IMR-90 (cell line): Measurements from ENCODE around the gene PHIP. TPM values are rescaled to one million over a fixed set of nuclear protein-coding genes. Genes with fewer than 3 reads are reported as not detected.

Experiments
- ATAC-seq: fragments of 200-7000 bp; cut with Tn5 transposase; 2 replicates; pipeline ENCODE4 v1.9.1; 2020; ENCODE audit warnings: low read depth, mild to moderate bottlenecking, moderate library complexity
- BruUV-seq: library from RNA; stranded (reverse); fragments of 400-500 nt; replicated peaks from 2 replicates; lab custom pipeline; 2021; lab: Mats Ljungman, UMichigan
- CTCF ChIA-PET: fragments of 300-600 bp; formaldehyde crosslinking; extraction: SDS; loops from one replicate; lab custom pipeline; 2021; ENCODE audit warnings: antibody characterized with exemption; lab: Yijun Ruan, JAX
- POLR2A ChIA-PET: fragments of 300-600 bp; sonication (Branson Sonifier 250); formaldehyde crosslinking; loops from one replicate; lab custom pipeline; 2022; ENCODE audit warnings: antibody characterized with exemption; ENCODE audit not compliant: unreplicated experiment; lab: Charles Lee
- DNase-seq: peaks from one replicate; pipeline ENCODE4 v3.0.0; 2013
- H2AFZ ChIP-seq: replicated peaks from 2 replicates; pipeline ENCODE3; 2013; ENCODE audit warnings: low read length, mild to moderate bottlenecking; ENCODE audit not compliant: poor library complexity
- H2AK5ac ChIP-seq: 2 replicates; pipeline ENCODE4 v1.6.1; 2013; ENCODE audit warnings: low read depth, low read length, inconsistent platforms
- H2AK9ac ChIP-seq: replicated peaks from 2 replicates; pipeline ENCODE3; 2013; ENCODE audit warnings: mild to moderate bottlenecking, low read depth, low read length, moderate library complexity; ENCODE audit not compliant: poor library complexity
- H2BK120ac ChIP-seq: 2 replicates; pipeline ENCODE4 v1.6.1; 2013; ENCODE audit warnings: low read depth, low read length, inconsistent platforms
- H2BK15ac ChIP-seq: 3 replicates; pipeline ENCODE4 v1.6.1; 2013; ENCODE audit warnings: low read depth, low read length, inconsistent platforms
- H2BK20ac ChIP-seq: 2 replicates; pipeline ENCODE4 v1.6.1; 2013; ENCODE audit warnings: low read depth, mild to moderate bottlenecking, inconsistent platforms, low read length, moderate library complexity
- H2BK5ac ChIP-seq: 2 replicates; pipeline ENCODE4 v1.6.1; 2013; ENCODE audit warnings: mild to moderate bottlenecking, low read depth, low read length, inconsistent platforms; ENCODE audit not compliant: poor library complexity, severe bottlenecking
- H3K14ac ChIP-seq: replicated peaks from 2 replicates; pipeline ENCODE4 v1.6.1; 2013; ENCODE audit warnings: low read depth, low read length, inconsistent platforms
- H3K18ac ChIP-seq: 2 replicates; pipeline ENCODE4 v1.6.1; 2013; ENCODE audit warnings: low read depth, low read length, control low read depth
- H3K23ac ChIP-seq: 2 replicates; pipeline ENCODE4 v1.6.1; 2013; ENCODE audit warnings: low read depth, low read length, inconsistent platforms
- H3K27ac ChIP-seq: 2 replicates; pipeline ENCODE4 v1.5.1; 2013; ENCODE audit warnings: mild to moderate bottlenecking, control low read depth, low read length; ENCODE audit not compliant: insufficient read depth
- H3K27me3 ChIP-seq: 2 replicates; pipeline ENCODE4 v1.6.1; 2013; ENCODE audit warnings: low read length; ENCODE audit not compliant: control insufficient read depth, insufficient read depth
- H3K36me3 ChIP-seq: 2 replicates; pipeline ENCODE4 v1.6.1; 2013; ENCODE audit warnings: low read length, mixed read lengths; ENCODE audit not compliant: control insufficient read depth, insufficient read depth
- H3K4ac ChIP-seq: 2 replicates; pipeline ENCODE4 v1.6.1; 2013; ENCODE audit warnings: low read depth, low read length, inconsistent platforms
- H3K4me1 ChIP-seq: 2 replicates; pipeline ENCODE4 v1.6.1; 2013; ENCODE audit warnings: low read length, mixed read lengths; ENCODE audit not compliant: control insufficient read depth, insufficient read depth
- H3K4me2 ChIP-seq: 2 replicates; pipeline ENCODE4 v1.6.1; 2013; ENCODE audit warnings: low read depth, mild to moderate bottlenecking, control low read depth, low read length, moderate library complexity
- H3K4me3 ChIP-seq: 2 replicates; pipeline ENCODE4 v1.5.1; 2013; ENCODE audit warnings: low read depth, mild to moderate bottlenecking, control low read depth, low read length, moderate library complexity; ENCODE audit not compliant: insufficient read depth
- H3K56ac ChIP-seq: 2 replicates; pipeline ENCODE4 v1.6.1; 2013; ENCODE audit warnings: low read length, inconsistent platforms; ENCODE audit not compliant: insufficient read depth; ENCODE audit errors: extremely low read depth
- H3K79me1 ChIP-seq, 2 experiments: 2 replicates each; pipeline ENCODE4 v1.6.1; 2013; ENCODE audit warnings: low read length in 2 of 2, inconsistent platforms in 1 of 2, low read depth in 1 of 2
- H3K9ac ChIP-seq: 2 replicates; pipeline ENCODE4 v1.6.1; 2013; ENCODE audit warnings: low read depth, low read length, control low read depth
- H3K9me1 ChIP-seq: 2 replicates; pipeline ENCODE4 v1.6.1; 2013; ENCODE audit warnings: low read length, inconsistent platforms; ENCODE audit not compliant: insufficient read depth
- H3K9me3 ChIP-seq: 2 replicates; pipeline ENCODE4 v1.6.1; 2013; ENCODE audit warnings: low read length; ENCODE audit not compliant: control insufficient read depth, insufficient read depth
- H4K20me1 ChIP-seq: 2 replicates; pipeline ENCODE4 v1.6.1; 2013; ENCODE audit warnings: low read length, inconsistent platforms; ENCODE audit not compliant: insufficient read depth
- H4K5ac ChIP-seq: 2 replicates; pipeline ENCODE4 v1.6.1; 2013; ENCODE audit warnings: mild to moderate bottlenecking, low read depth, low read length, control low read depth
- H4K8ac ChIP-seq, 2 experiments: 2 replicates each; pipeline ENCODE4 v1.6.1; 2013; ENCODE audit warnings: low read depth in 2 of 2, low read length in 2 of 2, control low read depth in 1 of 2, inconsistent platforms in 1 of 2
- H4K91ac ChIP-seq: 2 replicates; pipeline ENCODE4 v1.6.1; 2013; ENCODE audit warnings: low read depth, low read length, inconsistent platforms; ENCODE audit not compliant: insufficient read depth
- BHLHE40 ChIP-seq: fragments of 150-350 bp; IDR thresholded peaks from 2 replicates; pipeline ENCODE4 v1.6.1; 2016; ENCODE audit warnings: mild to moderate bottlenecking, low read depth, low read length
- MAFK ChIP-seq: IDR thresholded peaks from 2 replicates; pipeline ENCODE4 v1.6.1; 2012; ENCODE audit warnings: low read depth, low read length, improper control_type of control experiment
- POLR2A ChIP-seq: IDR thresholded peaks from 2 replicates; pipeline ENCODE4 v1.6.1; 2012; ENCODE audit warnings: mild to moderate bottlenecking, low read depth, low read length
- RCOR1 ChIP-seq: IDR thresholded peaks from 2 replicates; pipeline ENCODE4 v1.6.1; 2012; ENCODE audit warnings: mild to moderate bottlenecking, low read length, improper control_type of control experiment; ENCODE audit not compliant: insufficient replicate concordance
- RFX5 ChIP-seq: IDR thresholded peaks from 2 replicates; pipeline ENCODE4 v1.8.0; 2012; ENCODE audit warnings: low read depth, mild to moderate bottlenecking, low read length, moderate library complexity
- SMC3 ChIP-seq: fragments of 150-350 bp; IDR thresholded peaks from 2 replicates; pipeline ENCODE4 v1.6.1; 2016; ENCODE audit warnings: low read depth, mild to moderate bottlenecking, antibody characterized with exemption, low read length, moderate library complexity
- WGBS, 2 experiments: methylation state at CpG; one replicate each; pipeline versions ENCODE4 v1.1.5 to v1.1.7; 2013; ENCODE audit warnings: missing lambda C conversion rate in 2 of 2; ENCODE audit not compliant: insufficient read length in 1 of 2; ENCODE audit errors: extremely low coverage in 2 of 2; 5-methylcytosine and 5-hydroxymethylcytosine counted together
- dilution Hi-C: fragments of 300-500 bp; cut with HindIII; formaldehyde crosslinking; loops from one replicate; pipeline ENCODE4 v1.14.3; 2018; ENCODE audit warnings: low sequenced_read_pairs; ENCODE audit not compliant: unreplicated experiment
- in situ Hi-C: fragments of 300-500 bp; cut with MboI; formaldehyde crosslinking; loops from 3 replicates; pipeline ENCODE4 v1.14.3; 2019; ENCODE audit warnings: low sequenced_read_pairs, inconsistent platforms, mixed read lengths
- intact Hi-C: fragments of 100-400 bp; cut with micrococcal nuclease; formaldehyde crosslinking; loops from 2 replicates; pipeline ENCODE4 v1.10.0; 2022
- polyA plus RNA-seq, 3 experiments: library from polyadenylated mRNA; depleted of rRNA; stranded (reverse); fragments of >200 nt; gene quantifications; 2 replicates each; pipeline ENCODE4 v1.2.3, GENCODE V29; 2012; ENCODE audit warnings: low replicate concordance in 1 of 3
- total RNA-seq: library from RNA; depleted of rRNA; stranded (reverse); fragments of >200 nt; gene quantifications from 2 replicates; pipeline ENCODE4 v1.2.3, GENCODE V29; 2012
- TF ChIP-seq, protein P1 (sequence below): conservative IDR thresholded peaks from 2 replicates; pipeline ENCODE4 v1.5.1; 2012; ENCODE audit warnings: mild to moderate bottlenecking, low read depth, low read length, improper control_type of control experiment
- TF ChIP-seq, protein P2 (sequence below): fragments of 150-350 bp; IDR thresholded peaks from 2 replicates; pipeline ENCODE4 v1.6.1; 2017; ENCODE audit warnings: mild to moderate bottlenecking, antibody characterized with exemption, low read length, low read depth
- TF ChIP-seq, protein P3 (sequence below): fragments of 150-350 bp; IDR thresholded peaks from 2 replicates; pipeline ENCODE4 v1.6.1; 2016; ENCODE audit warnings: low read depth, mild to moderate bottlenecking, low read length, moderate library complexity, borderline replicate concordance

The PHIP gene
- total and polyA plus RNA-seq, 2 of the 4 experiments (the other 2 are of a cell fraction): 3.4 to 20.4 TPM

DNA sequence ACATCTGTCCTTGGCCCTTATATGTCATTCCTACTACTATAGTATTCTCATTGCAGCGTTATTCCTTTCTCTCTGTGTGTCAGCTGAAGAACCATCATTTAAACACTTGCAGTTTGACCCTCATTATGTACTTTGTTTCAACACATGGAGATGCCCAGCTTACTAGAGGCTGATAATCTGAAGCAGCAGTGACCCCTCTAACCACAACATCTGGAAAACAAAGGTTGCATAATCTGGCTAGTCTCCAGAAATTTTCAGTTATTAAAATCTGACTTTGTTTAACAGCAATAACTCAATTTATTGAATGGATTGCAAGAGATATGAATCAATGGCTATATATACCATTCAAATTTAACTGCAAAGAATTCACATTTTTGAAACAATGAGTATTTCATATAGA lies 6.6 kb upstream of the PHIP start:
- TF ChIP-seq SMC3: no peak
- no peak for TF ChIP-seq RFX5
- TF ChIP-seq, protein P1, sequence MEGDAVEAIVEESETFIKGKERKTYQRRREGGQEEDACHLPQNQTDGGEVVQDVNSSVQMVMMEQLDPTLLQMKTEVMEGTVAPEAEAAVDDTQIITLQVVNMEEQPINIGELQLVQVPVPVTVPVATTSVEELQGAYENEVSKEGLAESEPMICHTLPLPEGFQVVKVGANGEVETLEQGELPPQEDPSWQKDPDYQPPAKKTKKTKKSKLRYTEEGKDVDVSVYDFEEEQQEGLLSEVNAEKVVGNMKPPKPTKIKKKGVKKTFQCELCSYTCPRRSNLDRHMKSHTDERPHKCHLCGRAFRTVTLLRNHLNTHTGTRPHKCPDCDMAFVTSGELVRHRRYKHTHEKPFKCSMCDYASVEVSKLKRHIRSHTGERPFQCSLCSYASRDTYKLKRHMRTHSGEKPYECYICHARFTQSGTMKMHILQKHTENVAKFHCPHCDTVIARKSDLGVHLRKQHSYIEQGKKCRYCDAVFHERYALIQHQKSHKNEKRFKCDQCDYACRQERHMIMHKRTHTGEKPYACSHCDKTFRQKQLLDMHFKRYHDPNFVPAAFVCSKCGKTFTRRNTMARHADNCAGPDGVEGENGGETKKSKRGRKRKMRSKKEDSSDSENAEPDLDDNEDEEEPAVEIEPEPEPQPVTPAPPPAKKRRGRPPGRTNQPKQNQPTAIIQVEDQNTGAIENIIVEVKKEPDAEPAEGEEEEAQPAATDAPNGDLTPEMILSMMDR: no peak
- TF ChIP-seq, protein P2, sequence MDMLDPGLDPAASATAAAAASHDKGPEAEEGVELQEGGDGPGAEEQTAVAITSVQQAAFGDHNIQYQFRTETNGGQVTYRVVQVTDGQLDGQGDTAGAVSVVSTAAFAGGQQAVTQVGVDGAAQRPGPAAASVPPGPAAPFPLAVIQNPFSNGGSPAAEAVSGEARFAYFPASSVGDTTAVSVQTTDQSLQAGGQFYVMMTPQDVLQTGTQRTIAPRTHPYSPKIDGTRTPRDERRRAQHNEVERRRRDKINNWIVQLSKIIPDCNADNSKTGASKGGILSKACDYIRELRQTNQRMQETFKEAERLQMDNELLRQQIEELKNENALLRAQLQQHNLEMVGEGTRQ: no peak
- no peak for TF ChIP-seq RCOR1
- TF ChIP-seq POLR2A: no peak
- TF ChIP-seq, protein P3, sequence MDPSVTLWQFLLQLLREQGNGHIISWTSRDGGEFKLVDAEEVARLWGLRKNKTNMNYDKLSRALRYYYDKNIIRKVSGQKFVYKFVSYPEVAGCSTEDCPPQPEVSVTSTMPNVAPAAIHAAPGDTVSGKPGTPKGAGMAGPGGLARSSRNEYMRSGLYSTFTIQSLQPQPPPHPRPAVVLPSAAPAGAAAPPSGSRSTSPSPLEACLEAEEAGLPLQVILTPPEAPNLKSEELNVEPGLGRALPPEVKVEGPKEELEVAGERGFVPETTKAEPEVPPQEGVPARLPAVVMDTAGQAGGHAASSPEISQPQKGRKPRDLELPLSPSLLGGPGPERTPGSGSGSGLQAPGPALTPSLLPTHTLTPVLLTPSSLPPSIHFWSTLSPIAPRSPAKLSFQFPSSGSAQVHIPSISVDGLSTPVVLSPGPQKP: no peak
- no peak for TF ChIP-seq MAFK
- no peak for TF ChIP-seq BHLHE40
- Histone ChIP-seq H3K27me3 (peaks cover 2% of the 10 kb centered on the region; the same call in 1 of the 2 replicates), H4K8ac (no peak overlapping the region), H3K14ac (no peak overlapping the region), H2BK5ac (no peak overlapping the region), H2AFZ (no peak overlapping the region), H4K5ac (no peak overlapping the region), H3K79me1 (no peaks in the 10 kb centered on the region), H2AK9ac (no peak overlapping the region), H3K4ac (no peak overlapping the region), H2BK120ac (no peak overlapping the region), H2AK5ac (no peak overlapping the region), H2BK15ac (no peak overlapping the region), H3K27ac (no peak overlapping the region), H3K4me1 (no peaks in the 10 kb centered on the region), H3K9ac (no peak overlapping the region), H3K4me3 (no peak overlapping the region), H4K91ac (no peak overlapping the region), H3K36me3 (no peaks in the 10 kb centered on the region), H3K23ac (no peak overlapping the region; the same call in 1 of the 2 replicates), H3K9me3 (no peaks in the 10 kb centered on the region), H2BK20ac (no peak overlapping the region), H3K4me2 (no peak overlapping the region), H4K20me1 (no peaks in the 10 kb centered on the region), H3K9me1 (no peaks in the 10 kb centered on the region), H3K18ac (no peak overlapping the region), H3K56ac (no peak overlapping the region)
- CTCF ChIA-PET: no interaction called here
- POLR2A ChIA-PET: no interaction called here
- no CpG with 5 or more reads among the region's 1 CpG for WGBS, 2 experiments
- intact Hi-C loops (no loop called here), in situ Hi-C loops (loop anchor here (10.0 kb wide), 1 partner anchor 140 kb away; no protein-coding TSS in a partner anchor), dilution Hi-C loops (no loop called here)
- BruUV-seq: no TSS peak
- no peak for ATAC-seq
- no peak for DNase-seq
